DND-41 (cell line): Measurements from ENCODE around the gene MKLN1.

ENCODE experiments used
- EZH2 ChIP-seq: IDR thresholded peaks from 3 replicates; pipeline ENCODE4 v1.6.1; 2012; ENCODE audit warnings: borderline replicate concordance, low read depth, mild to moderate bottlenecking, moderate library complexity, low read length, inconsistent platforms; ENCODE audit not compliant: severe bottlenecking
- TF ChIP-seq, protein P1 (sequence below): IDR thresholded peaks from 2 replicates; pipeline ENCODE4 v1.5.1; 2012; ENCODE audit warnings: borderline replicate concordance, low read length, moderate library complexity, mild to moderate bottlenecking; ENCODE audit not compliant: poor library complexity, severe bottlenecking; ENCODE audit errors: extremely low read depth

DNA sequence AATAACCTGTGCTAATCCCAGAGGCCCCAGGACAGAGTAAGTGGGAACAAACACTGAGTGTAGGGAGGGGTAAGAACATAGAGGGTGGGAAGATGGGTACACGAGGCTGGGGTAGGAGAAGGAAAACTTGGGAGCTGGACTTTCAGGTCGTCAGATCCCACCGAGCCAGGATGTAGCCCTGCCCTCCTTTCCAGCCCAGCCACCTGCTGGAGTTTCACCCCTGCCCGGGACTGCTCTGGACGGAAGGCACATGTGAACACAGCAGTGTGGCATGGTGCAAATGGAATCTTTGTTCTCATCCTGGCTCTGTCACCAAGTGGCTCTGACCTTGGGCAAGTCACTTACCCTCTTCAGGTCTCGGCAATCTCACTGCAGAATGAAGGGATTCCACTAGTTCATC, 176.0 kb downstream of the MKLN1 start:
- TF ChIP-seq, protein P1, sequence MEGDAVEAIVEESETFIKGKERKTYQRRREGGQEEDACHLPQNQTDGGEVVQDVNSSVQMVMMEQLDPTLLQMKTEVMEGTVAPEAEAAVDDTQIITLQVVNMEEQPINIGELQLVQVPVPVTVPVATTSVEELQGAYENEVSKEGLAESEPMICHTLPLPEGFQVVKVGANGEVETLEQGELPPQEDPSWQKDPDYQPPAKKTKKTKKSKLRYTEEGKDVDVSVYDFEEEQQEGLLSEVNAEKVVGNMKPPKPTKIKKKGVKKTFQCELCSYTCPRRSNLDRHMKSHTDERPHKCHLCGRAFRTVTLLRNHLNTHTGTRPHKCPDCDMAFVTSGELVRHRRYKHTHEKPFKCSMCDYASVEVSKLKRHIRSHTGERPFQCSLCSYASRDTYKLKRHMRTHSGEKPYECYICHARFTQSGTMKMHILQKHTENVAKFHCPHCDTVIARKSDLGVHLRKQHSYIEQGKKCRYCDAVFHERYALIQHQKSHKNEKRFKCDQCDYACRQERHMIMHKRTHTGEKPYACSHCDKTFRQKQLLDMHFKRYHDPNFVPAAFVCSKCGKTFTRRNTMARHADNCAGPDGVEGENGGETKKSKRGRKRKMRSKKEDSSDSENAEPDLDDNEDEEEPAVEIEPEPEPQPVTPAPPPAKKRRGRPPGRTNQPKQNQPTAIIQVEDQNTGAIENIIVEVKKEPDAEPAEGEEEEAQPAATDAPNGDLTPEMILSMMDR, result no peak
- no peak for TF ChIP-seq EZH2
